Activated naive CD4-positive, alpha-beta T cell treated with anti-CD3 and anti-CD28 coated beads for 36 hours (primary cell): ENCODE measurements around the gene GBE1. TPM values are rescaled to one million over a fixed set of nuclear protein-coding genes. Genes with fewer than 3 reads are reported as not detected.

Experiments
- CTCF ChIA-PET: fragments of 350-600 bp; sonication (Branson Sonifier 250); formaldehyde crosslinking; loops from one replicate; lab custom pipeline; 2021; ENCODE audit warnings: antibody characterized with exemption; lab: Charles Lee
- DNase-seq: peaks from one replicate; pipeline ENCODE4 v3.0.0-alpha.2; 2020
- H3K27ac Mint-ChIP-seq: one replicate; pipeline ENCODE4 v1.8.0; 2021; ENCODE audit warnings: mild to moderate bottlenecking, mixed read lengths
- H3K27me3 Mint-ChIP-seq: one replicate; pipeline ENCODE4 v1.8.0; 2021; ENCODE audit warnings: low read depth, mixed read lengths
- H3K36me3 Mint-ChIP-seq: one replicate; pipeline ENCODE4 v1.8.0; 2021; ENCODE audit warnings: low read depth, mixed read lengths
- H3K4me1 Mint-ChIP-seq: one replicate; pipeline ENCODE4 v1.8.0; 2021; ENCODE audit warnings: low read depth, mixed read lengths
- H3K4me3 Mint-ChIP-seq: one replicate; pipeline ENCODE4 v1.8.0; 2021; ENCODE audit warnings: mild to moderate bottlenecking, moderate library complexity, mixed read lengths
- H3K9me3 Mint-ChIP-seq: one replicate; pipeline ENCODE4 v1.8.0; 2021; ENCODE audit warnings: mixed read lengths
- intact Hi-C: fragments of 100-400 bp; cut with micrococcal nuclease; formaldehyde crosslinking; loops from one replicate; pipeline ENCODE4 v1.15.1; 2023
- total RNA-seq, 2 experiments: library from RNA; stranded (reverse); gene quantifications; one replicate each; pipeline ENCODE4 v1.2.3, GENCODE V29; 2021

Gene GBE1
- total RNA-seq, 2 experiments from 2014 or later: 24.6 to 26.0 TPM

- Mint-ChIP-seq H3K4me3 (no peak overlapping the region), H3K36me3 (peaks cover 2% of the 10 kb centered on the region), H3K27me3 (no peaks in the 10 kb centered on the region), H3K27ac (no peak overlapping the region), H3K4me1 (no peaks in the 10 kb centered on the region), H3K9me3 (no peaks in the 10 kb centered on the region)
- DNase-seq: no peak
- CTCF ChIA-PET: interaction anchor here (0.9 kb wide), 1 partner anchor 49 kb away, joined by 3 read pairs; no protein-coding TSS in a partner anchor
- intact Hi-C loops: no loop called here
Measured at GRCh38 chr3:81638480-81638879, 123.0 kb downstream of the GBE1 start.

GRCh38 chr3:81632659-81633058 is 128.8 kb downstream of the GBE1 start:
- Mint-ChIP-seq H3K4me1 (no peaks in the 10 kb centered on the region), H3K27me3 (no peaks in the 10 kb centered on the region), H3K27ac (no peak overlapping the region), H3K4me3 (no peak overlapping the region), H3K36me3 (peaks cover 17% of the 10 kb centered on the region), H3K9me3 (peaks cover 9% of the 10 kb centered on the region)
- CTCF ChIA-PET: no interaction called here
- intact Hi-C loops: no loop called here
- DNase-seq: no peak

- no peak overlapping the region for H3K27ac Mint-ChIP-seq
- intact Hi-C loops: no loop called here
- no peaks in the 10 kb centered on the region for H3K27me3 Mint-ChIP-seq
- H3K4me3 Mint-ChIP-seq: no peak overlapping the region
- CTCF ChIA-PET: no interaction called here
- DNase-seq: no peak
- H3K9me3 Mint-ChIP-seq: no peaks in the 10 kb centered on the region
- no peaks in the 10 kb centered on the region for H3K4me1 Mint-ChIP-seq
- peaks cover under 1% of the 10 kb centered on the region for H3K36me3 Mint-ChIP-seq
Measured at GRCh38 chr3:81624756-81625155, 136.7 kb downstream of the GBE1 start.

GRCh38 chr3:81622395-81622794 is 139.1 kb downstream of the GBE1 start:
- CTCF ChIA-PET: no interaction called here
- Mint-ChIP-seq H3K27me3 (no peaks in the 10 kb centered on the region), H3K4me3 (no peak overlapping the region), H3K4me1 (no peaks in the 10 kb centered on the region), H3K27ac (no peak overlapping the region), H3K36me3 (peaks cover 2% of the 10 kb centered on the region), H3K9me3 (no peaks in the 10 kb centered on the region)
- intact Hi-C loops: no loop called here
- no peak for DNase-seq

- Mint-ChIP-seq H3K27ac (no peak overlapping the region), H3K27me3 (no peaks in the 10 kb centered on the region), H3K4me3 (no peak overlapping the region), H3K36me3 (peaks cover 2% of the 10 kb centered on the region), H3K9me3 (no peaks in the 10 kb centered on the region), H3K4me1 (no peaks in the 10 kb centered on the region)
- CTCF ChIA-PET: no interaction called here
- no peak for DNase-seq
- intact Hi-C loops: no loop called here
Measured at GRCh38 chr3:81621277-81621676, 140.2 kb downstream of the GBE1 start.

GRCh38 chr3:81620849-81621248 is 140.6 kb downstream of the GBE1 start:
- CTCF ChIA-PET: no interaction called here
- H3K9me3 Mint-ChIP-seq: no peaks in the 10 kb centered on the region
- no peaks in the 10 kb centered on the region for H3K4me1 Mint-ChIP-seq
- H3K27ac Mint-ChIP-seq: no peak overlapping the region
- no peak for DNase-seq
- H3K36me3 Mint-ChIP-seq: peaks cover 2% of the 10 kb centered on the region
- H3K27me3 Mint-ChIP-seq: no peaks in the 10 kb centered on the region
- H3K4me3 Mint-ChIP-seq: no peak overlapping the region
- intact Hi-C loops: no loop called here

- Mint-ChIP-seq H3K27ac (no peak overlapping the region), H3K36me3 (peaks cover 4% of the 10 kb centered on the region), H3K4me3 (no peak overlapping the region), H3K27me3 (no peaks in the 10 kb centered on the region), H3K4me1 (no peaks in the 10 kb centered on the region), H3K9me3 (no peaks in the 10 kb centered on the region)
- DNase-seq: no peak
- intact Hi-C loops: no loop called here
- CTCF ChIA-PET: no interaction called here
Measured at GRCh38 chr3:81612768-81613167, 148.7 kb downstream of the GBE1 start.

GRCh38 chr3:81602781-81603180 is 158.7 kb downstream of the GBE1 start:
- no peak for DNase-seq
- Mint-ChIP-seq H3K9me3 (no peaks in the 10 kb centered on the region), H3K27me3 (no peaks in the 10 kb centered on the region), H3K4me3 (no peak overlapping the region), H3K36me3 (no peaks in the 10 kb centered on the region), H3K4me1 (no peaks in the 10 kb centered on the region), H3K27ac (no peak overlapping the region)
- intact Hi-C loops: no loop called here
- CTCF ChIA-PET: no interaction called here

GRCh38 chr3:81601707-81602305 is 159.6 kb downstream of the GBE1 start:
- Mint-ChIP-seq H3K9me3 (no peaks in the 10 kb centered on the region), H3K4me3 (no peak overlapping the region), H3K27ac (no peak overlapping the region), H3K27me3 (no peaks in the 10 kb centered on the region), H3K36me3 (no peaks in the 10 kb centered on the region), H3K4me1 (no peaks in the 10 kb centered on the region)
- CTCF ChIA-PET: no interaction called here
- no peak for DNase-seq
- intact Hi-C loops: no loop called here

- Mint-ChIP-seq H3K36me3 (peaks cover 10% of the 10 kb centered on the region), H3K27me3 (no peaks in the 10 kb centered on the region), H3K27ac (no peak overlapping the region), H3K9me3 (no peaks in the 10 kb centered on the region), H3K4me3 (no peak overlapping the region), H3K4me1 (no peaks in the 10 kb centered on the region)
- CTCF ChIA-PET: no interaction called here
- intact Hi-C loops: no loop called here
- DNase-seq: no peak
Measured at GRCh38 chr3:81592101-81592500, 169.3 kb downstream of the GBE1 start.

- CTCF ChIA-PET: interaction anchor here (0.7 kb wide), 1 partner anchor 1637 kb away, joined by 3 read pairs; no protein-coding TSS in a partner anchor
- intact Hi-C loops: no loop called here
- Mint-ChIP-seq H3K27ac (no peak overlapping the region), H3K9me3 (no peaks in the 10 kb centered on the region), H3K27me3 (no peaks in the 10 kb centered on the region), H3K4me3 (no peak overlapping the region), H3K4me1 (no peaks in the 10 kb centered on the region), H3K36me3 (peaks cover 1% of the 10 kb centered on the region)
- no peak for DNase-seq
Measured at GRCh38 chr3:81585937-81586336, 175.5 kb downstream of the GBE1 start.

GRCh38 chr3:81585056-81585455 is 176.4 kb downstream of the GBE1 start:
- Mint-ChIP-seq H3K27me3 (no peaks in the 10 kb centered on the region), H3K4me1 (no peaks in the 10 kb centered on the region)

GRCh38 chr3:81581966-81582599 is 179.4 kb downstream of the GBE1 start:
- intact Hi-C loops: loop anchor here (1.0 to 5.0 kb wide), 2 partner anchors 180 to 551 kb away; partner anchors contain the start of gene GBE1
- CTCF ChIA-PET: no interaction called here
- peaks cover 8% of the 10 kb centered on the region for H3K36me3 Mint-ChIP-seq

More at GRCh38 chr3:81585056-81585455, 176.4 kb downstream of the GBE1 start:
- no peak overlapping the region for H3K4me3 Mint-ChIP-seq
- no peak for DNase-seq
- peaks cover 5% of the 10 kb centered on the region for H3K36me3 Mint-ChIP-seq
- no peaks in the 10 kb centered on the region for H3K9me3 Mint-ChIP-seq
- intact Hi-C loops: no loop called here
- CTCF ChIA-PET: no interaction called here
- no peak overlapping the region for H3K27ac Mint-ChIP-seq

More at GRCh38 chr3:81581966-81582599, 179.4 kb downstream of the GBE1 start:
- Mint-ChIP-seq H3K4me3 (no peak overlapping the region), H3K27me3 (no peaks in the 10 kb centered on the region), H3K9me3 (no peaks in the 10 kb centered on the region), H3K4me1 (no peaks in the 10 kb centered on the region), H3K27ac (no peak overlapping the region)
- DNase-seq: peak; percentile 46
